Ectodermal cell (in vitro differentiated cells): ENCODE data around the gene GRIN2D.
"Not testable (repeated sequence)": the region's sequence is repeated elsewhere in the genome, so short reads cannot be mapped to it uniquely, and the experiment has no call there.

Source experiments
- H3K27ac ChIP-seq: 2 replicates; pipeline ENCODE4 v1.7.0; 2013; ENCODE audit warnings: mild to moderate bottlenecking, low read depth, low read length; ENCODE audit not compliant: insufficient read depth, poor library complexity, severe bottlenecking
- H3K27me3 ChIP-seq: 2 replicates; pipeline ENCODE4 v1.7.0; 2013; ENCODE audit warnings: mild to moderate bottlenecking, low read length; ENCODE audit not compliant: insufficient read depth, control insufficient read depth, poor library complexity, severe bottlenecking
- H3K36me3 ChIP-seq: one replicate; pipeline ENCODE4 v1.7.0; 2013; ENCODE audit warnings: low read length; ENCODE audit not compliant: control insufficient read depth, insufficient read depth
- H3K4me1 ChIP-seq: one replicate; pipeline ENCODE4 v1.7.0; 2013; ENCODE audit warnings: low read length; ENCODE audit not compliant: control insufficient read depth, insufficient read depth
- H3K4me3 ChIP-seq: 2 replicates; pipeline ENCODE4 v1.7.0; 2013; ENCODE audit warnings: low read depth, low read length, control low read depth; ENCODE audit not compliant: insufficient read depth
- H3K9me3 ChIP-seq: 2 replicates; pipeline ENCODE4 v1.7.0; 2013; ENCODE audit warnings: mild to moderate bottlenecking, low read length, moderate library complexity; ENCODE audit not compliant: control insufficient read depth
- WGBS, 2 experiments: methylation state at CpG; one replicate each; pipeline ENCODE4 v1.1.7; 2013; ENCODE audit warnings: missing lambda C conversion rate in 2 of 2; 5-methylcytosine and 5-hydroxymethylcytosine counted together

Gene GRIN2D

DNA sequence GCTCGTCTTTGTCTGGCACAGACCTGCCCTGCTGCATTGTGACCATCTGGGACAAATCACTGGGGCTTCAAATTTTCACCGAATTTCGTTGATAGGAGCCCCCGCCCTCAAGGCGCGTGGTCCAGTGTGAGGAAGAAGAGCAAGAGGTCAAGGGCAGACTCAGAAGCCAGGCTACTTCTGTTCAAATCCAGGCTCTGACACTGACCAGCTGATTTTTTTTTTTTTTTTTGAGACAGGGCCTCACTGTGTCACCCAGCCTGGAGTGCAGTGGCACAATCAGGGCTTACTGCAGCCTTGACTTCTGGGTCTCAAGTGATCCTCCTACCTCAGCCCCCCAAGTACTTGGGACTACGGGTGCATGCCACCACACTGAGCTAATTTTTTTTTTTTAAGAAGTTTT is 22.1 kb upstream of the GRIN2D start:
- H3K4me3 ChIP-seq = no peak overlapping the region
- 86 to 91% methylated on average over 7 of the region's 7 CpGs for WGBS, 2 experiments
- no peaks in the 10 kb centered on the region for H3K27me3 ChIP-seq
- H3K36me3 ChIP-seq = no peaks in the 10 kb centered on the region
- H3K9me3 ChIP-seq = no peaks in the 10 kb centered on the region
- H3K27ac ChIP-seq = no peak overlapping the region
- H3K4me1 ChIP-seq = no peaks in the 10 kb centered on the region

DNA sequence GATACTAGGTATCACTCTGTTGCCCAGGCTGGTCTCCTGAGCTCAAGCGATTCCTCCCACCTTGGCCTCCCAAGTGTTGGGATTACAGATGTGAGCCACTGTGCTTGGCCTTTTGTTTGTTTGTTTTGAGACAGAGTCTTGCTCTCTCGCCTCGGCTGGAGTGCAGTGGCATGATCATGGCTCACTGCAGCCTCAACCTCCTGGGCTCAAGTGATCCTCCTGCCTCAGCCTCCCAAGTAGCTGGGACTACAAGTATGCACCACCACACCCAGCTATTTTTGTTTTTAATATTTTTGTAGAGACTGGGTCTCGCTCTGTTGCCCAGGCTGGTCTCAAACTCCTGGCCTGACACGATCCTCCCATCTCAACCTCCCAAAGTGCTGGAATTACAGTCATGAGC is 21.7 kb upstream of the GRIN2D start:
- not testable (repeated sequence) for H3K27ac ChIP-seq, H3K9me3 ChIP-seq, H3K36me3 ChIP-seq, H3K4me3 ChIP-seq, H3K27me3 ChIP-seq, H3K4me1 ChIP-seq
- 91 to 93% methylated on average over 5 of the region's 5 CpGs for WGBS, 2 experiments

DNA sequence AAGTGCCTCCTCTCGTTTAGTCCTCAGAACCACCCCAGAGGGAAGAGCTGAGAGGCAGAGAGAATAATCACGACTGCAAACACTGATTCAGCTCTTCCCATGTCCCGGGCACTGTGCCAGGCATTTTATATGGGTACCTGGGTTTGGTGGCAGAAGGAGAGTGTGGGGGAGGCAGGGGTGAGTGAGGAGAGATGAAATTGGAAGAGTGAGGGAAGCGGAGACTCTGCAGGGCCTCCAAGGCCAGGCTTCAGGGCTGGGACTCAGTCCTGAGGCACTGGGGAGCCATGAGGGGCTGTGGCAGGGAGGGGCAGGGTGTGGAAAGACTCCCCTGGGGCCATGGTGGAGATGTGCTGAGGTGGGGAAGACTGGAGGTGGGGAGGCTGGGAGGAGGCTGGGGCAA is 20.6 kb upstream of the GRIN2D start:
- Histone ChIP-seq H3K4me1 (no peaks in the 10 kb centered on the region), H3K36me3 (no peaks in the 10 kb centered on the region), H3K9me3 (no peaks in the 10 kb centered on the region), H3K27me3 (no peaks in the 10 kb centered on the region), H3K27ac (no peak overlapping the region), H3K4me3 (no peak overlapping the region)
- 90 to 95% methylated on average over 4 of the region's 4 CpGs for WGBS, 2 experiments

DNA sequence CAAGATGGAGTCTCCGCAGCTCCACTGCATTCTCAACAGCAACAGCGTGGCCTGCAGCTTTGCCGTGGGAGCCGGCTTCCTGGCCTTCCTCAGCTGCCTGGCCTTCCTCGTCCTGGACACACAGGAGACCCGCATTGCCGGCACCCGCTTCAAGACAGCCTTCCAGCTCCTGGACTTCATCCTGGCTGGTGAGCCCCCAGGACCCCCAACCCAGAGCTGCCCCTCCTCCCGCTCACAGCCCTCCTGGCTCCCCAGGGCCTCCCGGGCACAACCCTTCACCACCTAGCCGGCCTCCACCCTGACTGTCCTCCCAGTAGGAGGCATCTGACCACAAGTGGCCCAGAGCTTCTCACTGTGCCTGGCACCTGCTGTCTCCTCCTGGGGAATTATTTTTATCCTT is 19.9 kb upstream of the GRIN2D start:
- no peaks in the 10 kb centered on the region for H3K9me3 ChIP-seq
- no peak overlapping the region for H3K4me3 ChIP-seq
- no peaks in the 10 kb centered on the region for H3K4me1 ChIP-seq
- H3K27ac ChIP-seq = no peak overlapping the region
- H3K27me3 ChIP-seq = no peaks in the 10 kb centered on the region
- no peaks in the 10 kb centered on the region for H3K36me3 ChIP-seq
- 92 to 93% methylated on average over 11 of the region's 11 CpGs for WGBS, 2 experiments

DNA sequence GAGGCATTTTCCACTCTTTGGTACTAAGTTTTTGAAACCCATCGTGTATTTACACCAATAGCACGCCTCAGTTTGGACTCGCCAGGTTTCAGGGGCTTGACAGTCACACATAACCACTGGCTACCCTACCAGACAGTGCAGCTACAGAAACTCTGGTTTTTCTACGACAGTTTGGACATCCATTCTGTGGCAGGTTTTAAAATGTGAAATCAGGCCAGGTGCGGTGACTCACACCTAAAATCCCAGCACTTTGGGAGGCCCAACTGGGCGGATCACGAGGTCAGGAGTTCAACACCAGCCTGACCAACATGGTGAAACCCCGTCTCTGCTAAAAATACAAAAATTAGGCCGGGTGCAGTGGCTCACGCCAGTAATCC is 15.3 kb upstream of the GRIN2D start:
- H3K27me3 ChIP-seq = no peaks in the 10 kb centered on the region
- H3K9me3 ChIP-seq = no peaks in the 10 kb centered on the region
- no peaks in the 10 kb centered on the region for H3K36me3 ChIP-seq
- H3K4me1 ChIP-seq = no peaks in the 10 kb centered on the region
- no peak overlapping the region for H3K4me3 ChIP-seq
- WGBS, 2 experiments = 90 to 94% methylated on average over 10 of the region's 10 CpGs
- no peak overlapping the region for H3K27ac ChIP-seq

DNA sequence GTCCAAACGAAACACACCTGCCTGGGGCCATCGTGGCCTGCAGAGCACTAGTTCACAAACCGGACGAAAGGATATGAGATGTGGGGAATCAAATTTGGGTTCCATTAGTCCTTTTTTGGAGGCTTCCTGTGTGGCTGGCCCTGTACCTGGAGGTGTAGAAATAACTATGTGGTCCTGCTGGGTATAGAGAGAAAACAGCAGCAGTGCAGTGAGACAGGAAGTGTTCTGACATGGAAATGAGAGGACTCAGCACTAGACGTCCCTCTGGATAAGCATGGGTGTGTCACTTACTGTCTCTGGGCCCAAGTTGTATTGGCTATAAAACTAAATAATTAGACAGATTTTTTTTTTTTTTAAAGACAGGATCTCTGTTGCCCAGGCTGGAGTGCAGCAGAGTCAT is 14.4 kb upstream of the GRIN2D start:
- Histone ChIP-seq H3K27ac (no peak overlapping the region), H3K9me3 (no peaks in the 10 kb centered on the region), H3K36me3 (peaks cover 6% of the 10 kb centered on the region), H3K4me1 (no peaks in the 10 kb centered on the region), H3K4me3 (no peak overlapping the region), H3K27me3 (no peaks in the 10 kb centered on the region)
- 90 to 94% methylated on average over 5 of the region's 5 CpGs for WGBS, 2 experiments

DNA sequence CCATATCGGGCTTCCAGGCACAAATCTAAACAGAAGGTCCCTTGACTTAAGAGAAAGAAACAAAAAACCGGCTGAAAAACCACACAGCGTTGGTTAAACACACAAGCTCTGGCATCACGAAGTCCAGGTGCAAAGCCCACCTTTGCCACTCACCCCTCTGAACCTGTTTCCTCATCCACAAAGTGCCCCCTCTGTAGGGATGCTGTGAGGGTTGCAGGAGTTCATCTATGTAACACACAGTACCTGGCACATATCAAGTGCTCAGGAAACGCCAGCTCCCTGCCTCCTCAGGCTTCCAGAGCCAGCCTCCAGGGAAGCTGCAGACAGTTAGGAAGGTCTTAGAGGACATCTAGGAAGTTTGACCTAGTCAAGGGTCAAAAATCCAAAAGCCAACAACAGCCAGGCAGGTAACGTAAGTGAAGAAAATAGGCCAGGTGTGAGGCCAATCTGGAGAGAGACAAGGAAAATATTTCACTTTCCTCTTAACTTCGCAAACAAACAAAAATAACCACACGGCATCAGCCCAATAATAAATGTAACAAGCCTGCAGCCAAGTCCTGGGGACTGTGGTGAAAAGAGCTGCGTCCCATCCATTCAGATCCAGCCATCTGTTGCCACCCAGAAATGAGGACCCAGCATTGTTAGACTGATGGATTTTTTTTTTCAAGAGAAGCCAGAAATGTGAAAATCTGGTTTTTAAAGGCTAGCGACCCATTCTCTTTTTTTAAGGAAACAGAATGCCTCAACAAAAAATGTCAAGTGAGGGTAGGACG is 12.1 kb upstream of the GRIN2D start:
- Histone ChIP-seq H3K9me3 (no peaks in the 10 kb centered on the region), H3K27ac (no peak overlapping the region), H3K36me3 (peaks cover 21% of the 10 kb centered on the region), H3K4me3 (no peak overlapping the region), H3K27me3 (no peaks in the 10 kb centered on the region), H3K4me1 (no peaks in the 10 kb centered on the region)
- 88 to 90% methylated on average over 11 of the region's 11 CpGs for WGBS, 2 experiments

DNA sequence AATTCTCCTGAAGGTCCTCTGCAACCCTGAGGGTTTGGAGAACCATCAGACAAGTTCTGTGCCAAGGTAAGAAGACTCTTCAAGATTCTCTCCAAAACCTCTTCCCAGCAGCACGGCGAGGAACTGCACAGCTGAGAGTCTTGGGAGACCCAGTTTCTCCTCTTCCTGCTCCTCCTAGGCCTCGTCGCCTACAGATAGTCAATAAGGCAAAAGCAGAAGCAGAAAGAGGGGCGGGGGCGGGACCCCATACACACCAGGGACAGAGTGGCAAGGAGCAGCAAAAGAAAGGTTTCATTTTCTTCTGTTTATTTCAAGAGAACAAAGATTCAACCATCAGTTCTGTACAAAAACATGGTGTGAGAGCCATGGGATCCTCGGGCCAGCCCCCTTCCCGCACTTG is 11.2 kb upstream of the GRIN2D start:
- Histone ChIP-seq H3K4me3 (no peak overlapping the region), H3K27ac (no peak overlapping the region), H3K4me1 (no peaks in the 10 kb centered on the region), H3K27me3 (no peaks in the 10 kb centered on the region), H3K36me3 (peaks cover 28% of the 10 kb centered on the region), H3K9me3 (no peaks in the 10 kb centered on the region)
- 95 to 97% methylated on average over 8 of the region's 8 CpGs for WGBS, 2 experiments

DNA sequence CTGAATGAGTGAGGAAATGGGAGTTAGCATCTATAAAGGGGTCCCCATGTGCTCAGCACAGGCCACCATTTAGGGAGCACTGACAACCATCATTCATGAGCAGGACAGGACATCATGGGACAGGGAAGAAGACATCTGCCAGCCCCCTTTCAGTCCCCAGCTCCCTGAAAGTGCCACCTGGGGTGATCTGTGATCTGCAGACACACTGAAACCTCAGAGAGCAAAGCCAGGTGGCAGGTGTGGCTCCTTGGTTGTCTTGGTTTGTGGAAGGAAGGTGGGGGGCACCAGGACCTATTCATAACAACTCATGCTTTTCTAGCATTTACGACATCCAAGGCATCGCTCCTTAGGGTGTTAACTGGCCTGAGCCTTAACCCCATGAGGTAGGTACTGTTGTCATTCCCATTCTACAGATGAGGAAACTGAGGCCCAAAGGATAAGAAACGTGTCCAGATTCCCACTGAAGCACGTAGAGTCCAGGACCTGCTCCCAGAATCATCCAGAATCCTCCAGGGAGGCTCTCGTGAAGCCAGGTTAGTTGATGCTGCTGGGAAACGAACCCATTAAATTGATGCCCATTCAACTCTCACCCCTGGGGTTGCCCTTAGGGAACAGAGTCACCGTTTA is 7.9 kb upstream of the GRIN2D start:
- no peak overlapping the region for H3K4me3 ChIP-seq
- H3K27me3 ChIP-seq = no peaks in the 10 kb centered on the region
- H3K4me1 ChIP-seq = peaks cover 6% of the 10 kb centered on the region
- no peaks in the 10 kb centered on the region for H3K9me3 ChIP-seq
- no peak overlapping the region for H3K27ac ChIP-seq
- WGBS, 2 experiments = 95 to 96% methylated on average over 7 of the region's 7 CpGs
- peaks cover 42% of the 10 kb centered on the region for H3K36me3 ChIP-seq

DNA sequence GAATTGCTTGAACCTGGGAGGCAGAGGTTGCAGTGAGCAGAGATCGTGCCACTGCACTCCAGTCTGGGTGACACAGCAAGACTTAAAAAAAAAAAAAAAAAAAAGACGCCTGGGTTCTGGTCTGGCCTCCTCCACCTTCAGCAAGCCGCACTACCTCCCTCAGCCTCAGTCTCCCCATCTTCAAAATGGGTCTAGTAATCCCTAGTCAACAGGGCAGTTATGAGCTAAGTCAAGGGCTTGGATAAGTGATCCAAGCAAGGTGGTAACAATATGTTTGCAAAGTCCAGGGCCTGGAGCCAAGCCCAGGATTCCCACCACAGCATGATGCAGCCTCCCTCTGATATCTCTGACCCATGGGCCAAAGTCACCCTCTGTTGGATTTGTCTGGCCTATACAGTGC is 6.5 kb upstream of the GRIN2D start:
- no peaks in the 10 kb centered on the region for H3K27me3 ChIP-seq
- no peaks in the 10 kb centered on the region for H3K9me3 ChIP-seq
- H3K36me3 ChIP-seq = peaks cover 42% of the 10 kb centered on the region
- H3K4me1 ChIP-seq = peaks cover 6% of the 10 kb centered on the region
- H3K4me3 ChIP-seq = no peak overlapping the region
- WGBS, 2 experiments = 93 to 98% methylated on average over 2 to 3 of the region's 3 CpGs
- H3K27ac ChIP-seq = no peak overlapping the region
